C4-2B (cell line): Measurements from ENCODE around the gene CHST8.

ENCODE experiments used
- ZFX ChIP-seq: fragments of 450-650 bp; IDR thresholded peaks from 2 replicates; pipeline ENCODE4 v1.6.1; 2017
- TF ChIP-seq, protein P1 (sequence below): fragments of 450-650 bp; conservative IDR thresholded peaks from 2 replicates; pipeline ENCODE4 v1.5.1; 2017; ENCODE audit warnings: mild to moderate bottlenecking

DNA sequence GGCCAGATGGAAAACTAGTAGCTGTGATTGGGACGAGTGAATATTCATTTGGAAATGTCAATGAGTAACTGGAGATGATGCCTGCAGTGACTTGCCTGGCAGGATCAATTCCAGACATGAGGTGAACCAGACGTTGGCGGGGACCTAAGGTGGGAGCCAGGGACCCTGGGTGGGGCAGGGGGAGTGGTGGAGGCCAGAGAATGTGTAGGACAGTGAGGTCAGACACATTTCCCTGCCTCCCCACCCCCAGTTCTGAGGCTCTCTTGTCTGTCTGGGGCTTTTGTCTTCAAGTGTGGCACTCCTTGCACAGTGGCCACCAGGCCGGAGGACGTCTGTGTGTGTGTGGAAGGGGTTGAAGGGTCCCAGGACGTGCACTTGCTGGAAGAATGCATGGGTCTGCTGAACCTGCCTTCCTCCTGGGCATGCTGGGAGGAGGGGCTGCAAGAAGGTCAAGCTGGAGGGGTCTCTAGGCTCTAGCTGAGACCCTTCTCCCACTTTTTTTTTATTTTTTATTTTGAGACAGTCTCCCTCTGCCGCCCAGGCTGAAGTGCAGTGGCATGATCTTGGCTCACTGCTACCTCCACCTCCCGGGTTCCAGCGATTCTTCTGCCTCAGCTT lies 51.6 kb downstream of the CHST8 start:
- TF ChIP-seq, protein P1, sequence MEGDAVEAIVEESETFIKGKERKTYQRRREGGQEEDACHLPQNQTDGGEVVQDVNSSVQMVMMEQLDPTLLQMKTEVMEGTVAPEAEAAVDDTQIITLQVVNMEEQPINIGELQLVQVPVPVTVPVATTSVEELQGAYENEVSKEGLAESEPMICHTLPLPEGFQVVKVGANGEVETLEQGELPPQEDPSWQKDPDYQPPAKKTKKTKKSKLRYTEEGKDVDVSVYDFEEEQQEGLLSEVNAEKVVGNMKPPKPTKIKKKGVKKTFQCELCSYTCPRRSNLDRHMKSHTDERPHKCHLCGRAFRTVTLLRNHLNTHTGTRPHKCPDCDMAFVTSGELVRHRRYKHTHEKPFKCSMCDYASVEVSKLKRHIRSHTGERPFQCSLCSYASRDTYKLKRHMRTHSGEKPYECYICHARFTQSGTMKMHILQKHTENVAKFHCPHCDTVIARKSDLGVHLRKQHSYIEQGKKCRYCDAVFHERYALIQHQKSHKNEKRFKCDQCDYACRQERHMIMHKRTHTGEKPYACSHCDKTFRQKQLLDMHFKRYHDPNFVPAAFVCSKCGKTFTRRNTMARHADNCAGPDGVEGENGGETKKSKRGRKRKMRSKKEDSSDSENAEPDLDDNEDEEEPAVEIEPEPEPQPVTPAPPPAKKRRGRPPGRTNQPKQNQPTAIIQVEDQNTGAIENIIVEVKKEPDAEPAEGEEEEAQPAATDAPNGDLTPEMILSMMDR: no peak
- TF ChIP-seq ZFX: no peak
